Measurements from ENCODE around the gene MPL. TPM values are rescaled to one million over a fixed set of nuclear protein-coding genes. Genes with fewer than 3 reads are reported as not detected.

The MPL gene
- total and polyA plus RNA-seq, 2 of the 13 experiments (the other 11 are each of a cell fraction or from before 2014, with no cell fraction given), result not detected

- TF ChIP-seq PBX2 (CRISPR knock-in tag; IDR thresholded peaks at IDR 0.05) (no peak), ZBTB10 (CRISPR knock-in tag; IDR thresholded peaks at IDR 0.05; ENCODE audit: borderline replicate concordance) (no peak), FOSL2 (CRISPR knock-in tag; IDR thresholded peaks at IDR 0.05) (no peak; the same call in 1 of the 2 replicates), NFYB (CRISPR knock-in tag; IDR thresholded peaks at IDR 0.05) (peak; percentile 97), TAF1 (CRISPR knock-in tag; IDR thresholded peaks at IDR 0.05) (peak; percentile 54; the same call in 1 of the 2 replicates), ZNF263 (CRISPR knock-in tag; IDR thresholded peaks at IDR 0.05) (no peak), AHR (CRISPR knock-in tag; IDR thresholded peaks at IDR 0.05) (no peak), GLI4 (CRISPR knock-in tag; IDR thresholded peaks at IDR 0.05; ENCODE audit: borderline replicate concordance) (no peak), ZNF703 (CRISPR knock-in tag; IDR thresholded peaks at IDR 0.05; ENCODE audit: borderline replicate concordance) (no peak), DPF2 (CRISPR knock-in tag; IDR thresholded peaks at IDR 0.05; ENCODE audit: borderline replicate concordance, low read depth) (no peak), ZNF563 (CRISPR knock-in tag; IDR thresholded peaks at IDR 0.05) (no peak), GABPB1 (CRISPR knock-in tag; IDR thresholded peaks at IDR 0.05) (peak; percentile 95), BATF2 (CRISPR knock-in tag; IDR thresholded peaks at IDR 0.05) (peak; percentile 97), NAIF1 (CRISPR knock-in tag; IDR thresholded peaks at IDR 0.05; ENCODE audit: borderline replicate concordance) (no peak), SMARCC2 (IDR thresholded peaks at IDR 0.05) (no peak), REST (IDR thresholded peaks at IDR 0.05; ENCODE audit: borderline replicate concordance in 1 of 2, low read depth in 1 of 2, low read length in 2 of 2) (no peak), SAP130 (CRISPR knock-in tag; IDR thresholded peaks at IDR 0.05; ENCODE audit: low read depth) (peak; percentile 100), ZFP36L1 (CRISPR knock-in tag; IDR thresholded peaks at IDR 0.05) (peak; percentile 99), MED8 (CRISPR knock-in tag; IDR thresholded peaks at IDR 0.05; ENCODE audit: insufficient replicate concordance) (no peak), ZNF883 (CRISPR knock-in tag; IDR thresholded peaks at IDR 0.05; ENCODE audit: not compliant biosample characterization) (no peak), YY1 (IDR thresholded peaks at IDR 0.05; ENCODE audit: insufficient read depth, insufficient replicate concordance, low read depth, low read length) (no peak)
These were observed 21.4 kb downstream of the MPL start, which contains the start of gene CDC20 (continued) for GRCh38 chr1:43358746-43359693.

Measured in HepG2 (cell line).